ENCODE measurements around the gene RASSF8. TPM values are rescaled to one million over a fixed set of nuclear protein-coding genes. Genes with fewer than 3 reads are reported as not detected.

The RASSF8 gene, protein sequence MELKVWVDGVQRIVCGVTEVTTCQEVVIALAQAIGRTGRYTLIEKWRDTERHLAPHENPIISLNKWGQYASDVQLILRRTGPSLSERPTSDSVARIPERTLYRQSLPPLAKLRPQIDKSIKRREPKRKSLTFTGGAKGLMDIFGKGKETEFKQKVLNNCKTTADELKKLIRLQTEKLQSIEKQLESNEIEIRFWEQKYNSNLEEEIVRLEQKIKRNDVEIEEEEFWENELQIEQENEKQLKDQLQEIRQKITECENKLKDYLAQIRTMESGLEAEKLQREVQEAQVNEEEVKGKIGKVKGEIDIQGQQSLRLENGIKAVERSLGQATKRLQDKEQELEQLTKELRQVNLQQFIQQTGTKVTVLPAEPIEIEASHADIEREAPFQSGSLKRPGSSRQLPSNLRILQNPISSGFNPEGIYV
- 33.7 TPM for total RNA-seq
- long read RNA-seq, full-length matches to known transcripts: 1 of 24 reads
- long read RNA-seq, partial matches to known transcripts: 1 of 24 reads
- long read RNA-seq, other reads (novel, unspliced or antisense): 22 of 24 reads

DNA sequence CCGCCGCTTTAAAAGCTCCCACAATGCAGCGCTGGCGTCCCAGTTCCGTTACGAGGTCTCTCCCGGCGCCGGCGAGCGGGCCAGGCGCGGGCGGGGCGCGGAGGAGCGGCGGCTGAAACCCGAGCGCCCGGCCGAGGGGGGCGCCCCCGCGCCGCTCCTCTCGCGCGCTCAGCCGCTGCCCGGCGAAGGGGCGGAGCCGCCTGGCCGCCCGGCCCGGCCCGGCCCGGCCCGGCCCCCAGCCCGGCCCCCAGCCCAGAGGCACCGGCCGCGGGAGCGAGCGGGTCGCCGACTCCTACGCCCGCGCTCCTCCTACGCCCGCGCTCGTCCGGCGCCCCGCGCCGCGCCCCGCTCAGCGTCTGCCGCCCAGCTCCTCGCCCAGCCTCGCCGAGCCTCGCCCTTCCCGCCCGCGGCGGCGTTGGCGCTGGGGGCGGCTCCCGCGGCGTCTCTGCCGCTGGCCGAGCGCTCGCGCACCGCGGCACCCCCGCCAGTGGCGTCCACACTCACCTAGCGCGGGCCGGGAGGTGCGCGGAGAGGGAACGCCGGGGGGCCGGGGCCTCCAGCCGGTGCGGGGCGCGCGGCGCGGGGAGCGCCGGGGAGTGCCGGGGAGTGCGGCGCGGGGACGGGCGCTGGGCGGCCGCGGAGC, at the start of gene RASSF8:
TSS of gene RASSF8 (plus strand) at position 255 of the 643 bp plus-strand sequence. CDS start 96,662 bp downstream, outside the sequence.
- no peaks in the 10 kb centered on the region for H3K27me3 ChIP-seq (ENCODE audit: low read depth)
- no peaks in the 10 kb centered on the region for H3K9me3 ChIP-seq (replicated peaks)
- intact Hi-C loops (cut with micrococcal nuclease): no loop called here
- H3K4me1 ChIP-seq: peaks cover 53% of the 10 kb centered on the region
- peaks cover 13% of the 10 kb centered on the region for H3K36me3 ChIP-seq
- peak within 1 kb of the TSS; percentile 99 for H3K27ac ChIP-seq (replicated peaks)
- TF ChIP-seq, protein P1, sequence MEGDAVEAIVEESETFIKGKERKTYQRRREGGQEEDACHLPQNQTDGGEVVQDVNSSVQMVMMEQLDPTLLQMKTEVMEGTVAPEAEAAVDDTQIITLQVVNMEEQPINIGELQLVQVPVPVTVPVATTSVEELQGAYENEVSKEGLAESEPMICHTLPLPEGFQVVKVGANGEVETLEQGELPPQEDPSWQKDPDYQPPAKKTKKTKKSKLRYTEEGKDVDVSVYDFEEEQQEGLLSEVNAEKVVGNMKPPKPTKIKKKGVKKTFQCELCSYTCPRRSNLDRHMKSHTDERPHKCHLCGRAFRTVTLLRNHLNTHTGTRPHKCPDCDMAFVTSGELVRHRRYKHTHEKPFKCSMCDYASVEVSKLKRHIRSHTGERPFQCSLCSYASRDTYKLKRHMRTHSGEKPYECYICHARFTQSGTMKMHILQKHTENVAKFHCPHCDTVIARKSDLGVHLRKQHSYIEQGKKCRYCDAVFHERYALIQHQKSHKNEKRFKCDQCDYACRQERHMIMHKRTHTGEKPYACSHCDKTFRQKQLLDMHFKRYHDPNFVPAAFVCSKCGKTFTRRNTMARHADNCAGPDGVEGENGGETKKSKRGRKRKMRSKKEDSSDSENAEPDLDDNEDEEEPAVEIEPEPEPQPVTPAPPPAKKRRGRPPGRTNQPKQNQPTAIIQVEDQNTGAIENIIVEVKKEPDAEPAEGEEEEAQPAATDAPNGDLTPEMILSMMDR (IDR thresholded peaks at IDR 0.05; ENCODE audit: borderline replicate concordance): peak; percentile 14
- H3K4me3 ChIP-seq: peak within 1 kb of the TSS; percentile 90
- peak; percentile 77 for DNase-seq

DNA sequence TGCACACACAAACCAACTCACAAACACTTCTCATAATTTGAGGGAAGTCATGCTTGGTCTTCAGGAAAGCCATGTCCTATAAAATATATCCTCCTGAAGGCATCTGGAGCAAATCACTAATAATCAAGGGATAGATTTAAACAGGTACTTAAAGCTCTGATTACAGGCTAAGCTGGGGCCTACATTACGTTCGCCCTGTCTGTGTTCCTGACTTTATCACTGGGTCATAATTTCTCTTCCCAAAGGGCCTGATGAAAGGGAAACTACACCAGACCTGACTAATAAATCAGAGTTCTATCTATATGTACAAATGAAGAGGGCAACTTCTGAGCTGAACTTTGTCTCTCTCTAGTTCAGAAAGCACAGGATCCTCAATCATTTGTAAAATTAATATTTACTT, 43.9 kb upstream of the RASSF8 start:
- DNase-seq: no peak
- Histone ChIP-seq H3K27me3 (ENCODE audit: low read depth) (no peaks in the 10 kb centered on the region), H3K4me1 (no peaks in the 10 kb centered on the region), H3K4me3 (no peak overlapping the region), H3K27ac (replicated peaks) (no peak overlapping the region), H3K9me3 (replicated peaks) (peaks cover 8% of the 10 kb centered on the region), H3K36me3 (no peaks in the 10 kb centered on the region)
- intact Hi-C loops (cut with micrococcal nuclease): no loop called here
- TF ChIP-seq, protein P1 (IDR thresholded peaks at IDR 0.05; ENCODE audit: borderline replicate concordance): no peak

DNA sequence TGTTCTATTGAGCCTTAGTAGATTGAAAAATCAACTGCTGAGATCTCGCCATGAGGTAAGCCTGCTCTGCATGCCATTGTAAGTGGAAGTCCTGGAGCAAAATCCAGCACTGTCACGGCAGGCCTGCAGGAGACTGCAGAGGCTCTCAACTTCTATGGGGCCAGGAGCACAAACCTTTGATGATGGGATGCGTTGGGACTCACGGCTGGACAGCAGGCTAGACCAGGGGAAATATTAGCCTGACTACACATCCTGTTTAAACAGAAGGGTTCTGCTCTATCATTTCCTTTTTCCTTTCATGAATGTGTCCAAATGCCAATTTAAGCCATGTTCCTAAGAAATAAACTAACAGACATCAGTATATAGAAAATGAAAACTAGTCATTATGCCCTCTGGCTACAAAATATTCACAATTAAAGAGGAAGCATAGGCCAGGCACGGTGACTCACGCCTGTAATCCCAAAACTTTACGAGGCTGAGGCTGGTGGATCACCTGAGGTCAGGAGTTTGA, 33.9 kb upstream of the RASSF8 start:
- TF ChIP-seq, protein P1 (IDR thresholded peaks at IDR 0.05; ENCODE audit: borderline replicate concordance): no peak
- Histone ChIP-seq H3K27me3 (ENCODE audit: low read depth) (no peaks in the 10 kb centered on the region), H3K4me1 (no peaks in the 10 kb centered on the region), H3K36me3 (no peaks in the 10 kb centered on the region), H3K4me3 (no peak overlapping the region), H3K9me3 (replicated peaks) (no peaks in the 10 kb centered on the region), H3K27ac (replicated peaks) (no peak overlapping the region)
- intact Hi-C loops (cut with micrococcal nuclease): no loop called here
- no peak for DNase-seq

DNA sequence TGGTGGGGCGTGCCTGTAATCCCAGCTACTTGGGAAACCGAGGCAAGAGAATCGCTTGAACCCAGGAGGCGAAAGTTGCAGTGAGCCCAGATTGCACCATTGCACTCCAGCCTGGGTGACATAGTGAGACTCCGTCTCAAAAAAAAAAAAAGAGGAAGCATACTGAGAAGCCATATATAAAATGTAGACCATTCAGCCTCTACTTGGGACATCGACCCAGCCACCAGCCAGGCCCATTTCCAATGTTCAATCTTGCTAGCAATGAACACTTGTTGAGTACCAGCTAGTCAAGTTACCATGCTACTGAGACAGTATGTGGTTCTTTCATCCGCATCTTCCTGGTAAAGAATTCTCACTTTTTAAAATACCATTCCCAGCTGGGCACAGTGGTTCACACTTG, 33.4 kb upstream of the RASSF8 start:
- no peaks in the 10 kb centered on the region for H3K36me3 ChIP-seq
- no peak overlapping the region for H3K27ac ChIP-seq (replicated peaks)
- intact Hi-C loops (cut with micrococcal nuclease): no loop called here
- H3K4me3 ChIP-seq: no peak overlapping the region
- no peak for DNase-seq
- H3K9me3 ChIP-seq (replicated peaks): no peaks in the 10 kb centered on the region
- TF ChIP-seq, protein P1 (IDR thresholded peaks at IDR 0.05; ENCODE audit: borderline replicate concordance): no peak
- no peaks in the 10 kb centered on the region for H3K4me1 ChIP-seq
- H3K27me3 ChIP-seq (ENCODE audit: low read depth): no peaks in the 10 kb centered on the region

DNA sequence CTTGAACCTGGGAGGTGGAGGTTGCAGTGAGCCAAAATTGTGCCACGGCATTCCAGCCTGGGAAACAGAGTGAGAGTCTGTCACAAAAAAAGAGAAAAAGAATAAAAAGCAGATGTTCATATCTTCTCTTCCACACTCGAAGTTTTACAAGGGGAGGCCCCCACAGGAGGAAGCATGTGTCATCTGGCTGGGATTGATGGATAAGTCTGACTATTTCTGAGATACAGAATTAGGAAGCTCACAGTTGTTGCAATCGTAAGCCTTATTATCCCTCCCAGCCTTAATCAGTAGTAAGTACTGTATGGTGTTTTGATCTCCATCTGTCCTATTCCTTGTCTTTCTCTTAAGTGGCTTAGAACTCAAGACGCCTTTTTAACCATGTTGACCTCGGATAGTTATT, 31.9 kb upstream of the RASSF8 start:
- Histone ChIP-seq H3K4me1 (no peaks in the 10 kb centered on the region), H3K36me3 (no peaks in the 10 kb centered on the region), H3K27me3 (ENCODE audit: low read depth) (no peaks in the 10 kb centered on the region), H3K27ac (replicated peaks) (no peak overlapping the region), H3K4me3 (no peak overlapping the region), H3K9me3 (replicated peaks) (no peaks in the 10 kb centered on the region)
- DNase-seq: no peak
- TF ChIP-seq, protein P1 (IDR thresholded peaks at IDR 0.05; ENCODE audit: borderline replicate concordance): no peak
- intact Hi-C loops (cut with micrococcal nuclease): no loop called here

Measured in left ventricle myocardium inferior (tissue), 1 donor.